Activated CD4-positive, alpha-beta T cell treated with anti-CD3 and anti-CD28 coated beads, Interleukin-2, amount 50 U/mL, for 48 hours (primary cell): Measurements from ENCODE around the gene CUL4A.
"Not testable (repeated sequence)": the region's sequence is repeated elsewhere in the genome, so short reads cannot be mapped to it uniquely, and the experiment has no call there.

Source experiments
- DNase-seq, 2 experiments: peaks; one replicate each; pipeline ENCODE4 v3.0.0-alpha.2; 2020

Gene CUL4A

DNA sequence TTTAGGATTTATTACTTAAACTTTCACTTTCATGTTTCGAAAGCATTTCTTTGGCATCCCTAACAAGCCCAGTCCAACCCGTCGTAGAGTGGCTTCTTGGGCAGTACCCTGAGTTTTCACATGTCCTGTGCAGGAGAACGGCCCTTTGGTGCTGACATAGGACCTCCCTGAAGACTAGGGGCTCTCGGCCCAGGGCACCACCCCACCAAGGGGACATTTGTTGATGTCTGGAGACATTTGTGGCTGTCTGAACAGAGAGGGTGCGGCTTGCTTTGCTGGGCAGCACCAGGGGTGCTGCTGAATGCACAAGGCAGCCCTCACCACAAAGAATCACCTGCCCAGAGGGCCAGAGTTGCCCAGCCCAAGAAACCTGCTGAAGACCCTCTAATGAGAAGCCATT lies 30.6 kb downstream of the CUL4A start:
- DNase-seq: no peak

DNA sequence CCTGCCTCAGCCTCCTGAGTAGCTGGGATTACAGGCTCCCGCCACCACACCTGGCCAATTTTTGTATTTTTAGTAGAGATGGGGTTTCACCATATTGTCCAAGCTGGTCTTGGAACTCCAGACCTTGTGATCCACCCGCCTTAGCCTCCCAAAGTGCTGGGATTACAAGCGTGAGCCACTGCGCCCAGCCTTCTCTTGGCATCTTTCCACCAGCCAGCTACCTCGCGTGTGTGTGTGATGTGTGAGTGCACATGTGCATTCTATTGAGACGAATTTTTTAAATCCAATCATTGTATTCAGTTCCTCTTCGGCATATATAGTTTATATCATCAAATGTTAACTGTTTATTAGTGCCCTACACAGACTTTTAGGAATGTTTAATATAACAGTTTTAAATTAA lies 32.2 kb downstream of the CUL4A start:
- not testable (repeated sequence) for DNase-seq

DNA sequence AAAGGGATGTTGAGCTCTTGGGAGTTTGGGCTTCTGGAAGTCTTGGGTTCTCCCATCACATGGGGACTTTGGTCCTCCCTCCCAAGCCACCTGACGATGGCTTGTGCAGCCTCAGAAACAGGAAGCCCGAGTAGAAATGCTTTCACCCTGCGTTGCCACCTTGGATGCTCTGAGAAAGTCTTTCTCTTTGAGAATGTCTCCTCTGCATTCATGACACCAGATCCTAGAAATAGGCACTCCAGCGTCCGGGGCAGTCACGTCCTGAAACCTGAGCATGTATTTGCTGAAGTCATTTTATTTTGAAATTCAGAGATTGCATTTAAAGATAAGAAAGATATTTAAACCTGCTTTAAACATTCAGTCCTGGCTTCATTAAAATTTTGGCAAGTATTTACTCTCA lies 34.4 kb downstream of the CUL4A start:
- DNase-seq: no peak

DNA sequence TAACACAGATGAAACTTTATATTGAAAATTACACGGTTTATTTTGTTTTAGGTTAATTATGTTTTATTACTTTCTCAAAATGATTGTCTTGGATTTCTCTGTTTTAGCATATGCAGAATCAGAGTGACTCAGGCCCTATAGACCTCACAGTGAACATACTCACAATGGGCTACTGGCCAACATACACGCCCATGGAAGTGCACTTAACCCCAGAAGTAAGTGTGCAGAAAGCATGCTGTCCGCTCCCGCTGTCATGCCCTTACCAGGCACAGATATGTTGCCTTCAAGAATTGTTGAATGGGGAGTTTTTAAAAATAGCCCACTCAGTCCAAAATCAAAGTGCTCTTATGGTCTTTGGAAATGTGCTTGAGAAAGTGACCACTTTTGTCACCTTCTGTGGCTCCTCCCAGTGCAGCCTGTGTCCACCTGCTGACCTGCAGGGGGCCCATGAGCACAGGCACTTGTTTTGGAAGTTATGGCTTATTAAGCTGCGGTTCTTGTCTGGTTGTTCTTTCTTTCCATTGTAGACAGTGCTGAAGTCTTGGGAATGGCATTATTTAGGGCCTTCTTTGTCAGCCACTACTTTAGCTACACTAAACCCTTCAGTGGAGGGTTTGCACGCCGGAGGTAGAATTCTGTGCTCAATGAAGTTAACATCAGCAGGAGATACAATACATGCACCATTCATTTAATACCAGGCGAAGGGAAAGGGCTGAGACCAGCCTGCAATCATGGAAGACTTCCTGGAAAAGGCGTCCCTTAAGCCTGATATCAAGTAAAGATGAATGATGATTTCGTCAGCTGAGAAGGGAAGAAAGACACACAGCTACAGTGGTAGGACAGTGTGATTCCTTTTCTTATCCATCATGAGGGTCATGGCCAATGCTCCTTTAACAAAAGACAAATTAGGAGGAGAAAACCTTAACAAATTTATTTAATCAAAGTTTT lies 36.7 kb downstream of the CUL4A start:
- DNase-seq: no peak

DNA sequence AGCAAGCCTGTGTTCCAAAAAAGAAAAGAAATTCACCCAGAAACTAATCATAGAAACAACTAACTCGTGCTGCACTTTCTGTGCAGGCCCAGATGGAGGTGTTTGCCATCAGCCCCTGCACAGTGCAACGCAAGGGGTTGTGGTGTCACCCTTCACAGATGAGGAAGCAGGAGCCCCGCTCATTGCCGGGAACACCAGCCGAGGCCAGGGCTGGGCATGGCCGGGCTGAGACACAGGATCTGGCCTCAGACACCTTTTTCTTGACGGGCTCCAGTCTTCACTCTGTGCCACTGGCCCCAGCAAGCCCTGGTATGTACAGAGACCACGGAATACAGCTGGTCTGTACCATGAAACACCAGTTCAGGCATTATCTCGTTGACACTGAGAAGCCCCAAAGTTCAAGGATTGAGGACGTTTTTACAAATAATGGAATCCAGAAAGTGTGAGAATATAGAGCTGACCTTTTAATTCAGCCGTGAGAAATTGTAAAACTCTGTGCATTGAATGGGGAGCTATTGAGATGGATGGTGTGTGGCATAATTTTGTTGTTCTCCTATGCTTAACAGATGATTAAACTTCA lies 43.2 kb downstream of the CUL4A start:
- no peak for DNase-seq

DNA sequence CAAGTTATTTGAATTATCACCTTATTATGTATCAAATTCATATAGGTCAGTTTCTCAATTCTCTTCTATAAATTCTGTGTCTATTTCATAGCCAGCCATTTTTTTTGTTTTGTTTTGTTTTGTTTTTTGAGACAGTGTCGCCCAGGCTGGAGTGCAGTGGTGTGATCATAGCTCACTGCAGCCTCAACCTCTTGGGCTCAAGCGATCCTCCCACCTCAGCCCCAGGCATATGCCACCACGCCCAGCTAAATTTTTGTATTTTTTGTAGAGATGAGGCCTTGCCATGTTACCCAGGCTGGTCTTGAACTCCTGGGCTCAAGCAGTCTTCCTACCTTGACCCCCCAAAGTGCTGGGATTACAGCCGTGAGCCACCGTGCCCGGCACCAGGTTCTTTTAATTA lies 48.5 kb downstream of the CUL4A start:
- not testable (repeated sequence) for DNase-seq

DNA sequence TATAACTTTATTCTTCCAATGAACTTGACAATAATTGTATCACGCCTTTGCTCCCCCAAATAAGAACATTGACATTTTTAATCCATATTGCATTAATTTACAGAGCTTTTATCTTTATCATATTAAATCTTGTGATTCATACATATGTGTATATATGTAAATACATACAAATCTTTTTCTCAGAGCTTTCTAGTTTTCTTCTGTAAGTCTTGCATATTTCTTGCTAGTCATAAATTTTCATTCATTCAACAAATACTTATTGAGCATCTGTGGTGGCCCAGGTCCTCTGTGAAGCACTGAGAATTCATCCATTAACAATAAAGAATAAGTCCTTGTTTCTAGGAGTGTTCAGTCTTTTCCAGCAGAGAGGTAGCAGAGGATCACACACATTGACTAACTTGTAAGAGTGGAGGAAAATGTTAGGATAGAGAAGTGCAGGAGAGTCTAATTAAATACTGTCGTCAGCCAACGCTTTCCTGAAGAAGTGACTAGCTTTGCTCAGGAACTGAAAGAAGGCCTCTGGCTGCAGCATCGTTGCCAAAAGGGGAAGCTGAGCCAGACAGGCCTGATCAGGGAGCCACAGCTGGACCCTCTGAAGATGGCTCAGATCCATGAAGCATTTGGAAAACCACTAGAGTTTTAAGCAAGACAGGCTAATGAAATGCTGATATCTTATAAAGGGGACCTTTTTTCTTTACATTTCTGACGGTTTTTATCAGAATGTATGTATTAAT lies 49.1 kb downstream of the CUL4A start:
- DNase-seq: no peak

DNA sequence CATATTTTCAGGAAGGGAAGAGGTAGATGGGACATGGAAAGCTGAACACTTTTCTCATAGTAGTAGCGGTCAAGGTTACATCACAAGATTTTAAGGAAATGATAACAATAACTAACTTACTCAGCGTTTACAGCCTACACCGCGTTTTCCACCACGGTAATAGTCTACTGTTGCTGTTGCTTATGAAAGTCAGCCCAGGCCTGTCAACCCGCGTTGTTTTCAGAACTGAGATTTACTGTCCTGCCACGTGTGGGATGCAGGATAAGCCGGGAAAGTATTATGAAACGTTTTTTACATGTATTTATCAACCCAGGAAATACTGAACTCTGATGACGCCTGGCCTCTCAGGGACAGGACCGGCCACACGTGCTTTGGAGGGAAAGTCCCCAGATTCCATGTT lies 51.6 kb downstream of the CUL4A start:
- no peak for DNase-seq

DNA sequence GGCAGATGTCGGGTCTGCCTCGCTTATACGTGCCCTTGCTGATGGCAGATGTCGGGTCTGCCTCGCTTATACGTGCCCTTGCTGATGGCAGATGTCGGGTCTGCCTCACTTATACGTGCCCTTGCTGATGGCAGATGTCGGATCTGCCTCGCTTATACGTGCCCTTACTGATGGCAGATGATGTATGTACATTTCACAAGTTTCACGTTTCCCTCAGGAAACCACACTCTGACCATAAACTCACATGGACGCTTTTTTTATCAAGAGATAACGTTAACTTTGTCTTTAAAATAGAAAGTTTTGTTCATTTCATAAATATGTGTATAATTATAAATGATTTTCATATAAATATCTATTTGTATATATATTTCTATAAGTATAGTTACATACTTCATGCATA lies 53.6 kb downstream of the CUL4A start:
- not testable (repeated sequence) for DNase-seq

DNA sequence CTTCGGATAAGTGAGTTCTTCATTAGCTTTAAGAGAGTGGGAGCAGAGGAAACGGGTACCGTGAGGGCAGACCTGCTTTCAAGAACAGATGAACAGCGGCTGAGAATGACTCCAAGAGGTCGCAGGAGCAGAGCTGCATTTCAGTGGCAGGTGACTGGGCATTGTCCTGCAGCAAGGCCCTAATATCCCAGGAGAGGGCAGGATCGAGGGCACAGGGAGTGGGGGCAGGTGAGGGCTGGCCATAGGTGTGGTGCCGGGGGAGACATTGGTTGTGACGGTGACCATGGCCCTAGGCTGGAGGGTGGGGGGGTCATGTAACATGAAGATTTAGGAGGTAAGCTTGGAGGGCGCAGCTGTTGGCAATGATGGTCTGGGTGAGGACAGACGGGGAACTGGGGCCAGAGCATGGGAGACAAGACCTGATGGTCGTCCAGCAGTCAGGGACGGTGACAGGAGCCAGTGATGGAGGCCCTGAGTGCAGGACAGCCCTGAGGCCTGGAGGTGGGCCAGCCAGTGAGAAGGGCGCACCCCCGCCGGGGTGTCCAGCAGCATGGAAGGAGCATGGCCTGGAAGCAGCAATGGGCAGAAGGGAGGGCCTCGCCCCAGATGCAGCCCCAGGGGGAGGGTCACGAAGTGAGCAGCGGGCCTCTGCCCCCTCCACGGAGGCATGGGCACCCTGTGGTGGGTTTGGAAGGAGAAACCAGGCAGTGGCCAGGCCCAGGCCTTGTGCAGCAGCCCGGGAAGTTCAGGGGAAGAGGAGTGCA lies 58.4 kb downstream of the CUL4A start:
- DNase-seq: no peak

DNA sequence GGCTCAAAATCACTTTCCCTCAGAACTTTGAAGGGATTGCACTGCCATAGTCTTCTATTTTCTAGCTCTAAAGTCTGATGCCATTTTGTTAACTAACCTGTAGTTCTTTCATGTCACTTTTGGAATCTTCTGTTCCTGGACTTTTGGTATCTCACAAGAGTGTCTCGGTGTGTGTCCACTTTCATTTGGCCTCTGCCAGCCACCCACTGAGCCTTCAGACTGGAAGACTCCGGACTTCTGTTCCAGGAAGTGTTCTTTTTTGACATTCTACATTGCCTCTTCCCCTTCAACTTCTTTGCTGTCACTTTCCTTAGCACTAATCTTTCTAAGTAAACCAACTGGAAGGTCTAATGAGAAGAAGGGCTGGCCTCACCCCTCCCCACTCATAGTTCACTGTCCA lies 62.6 kb downstream of the CUL4A start:
- DNase-seq: no peak

DNA sequence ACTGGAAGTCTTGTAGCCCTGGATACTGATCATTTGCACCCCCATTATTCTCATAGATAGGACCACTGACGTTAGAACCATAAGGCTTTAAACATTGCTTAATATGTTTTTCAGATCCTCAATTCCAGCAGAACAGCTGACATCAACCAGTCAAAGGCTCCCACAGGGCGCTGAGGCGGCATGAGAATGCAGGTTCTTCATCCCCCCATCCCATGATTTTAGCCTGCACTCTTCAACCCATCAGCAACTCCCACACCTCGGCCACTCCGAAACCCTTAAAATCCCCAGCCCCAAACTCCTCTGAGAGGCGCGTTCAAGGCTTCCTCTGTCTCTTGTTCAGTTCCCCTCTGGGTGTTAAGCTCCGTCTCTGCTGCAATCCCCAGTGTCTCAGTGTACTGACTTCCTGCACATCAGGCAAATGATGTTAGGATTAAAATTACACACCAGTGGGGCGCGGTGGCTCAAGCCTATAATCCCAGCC lies 63.3 kb downstream of the CUL4A start:
- DNase-seq: no peak

DNA sequence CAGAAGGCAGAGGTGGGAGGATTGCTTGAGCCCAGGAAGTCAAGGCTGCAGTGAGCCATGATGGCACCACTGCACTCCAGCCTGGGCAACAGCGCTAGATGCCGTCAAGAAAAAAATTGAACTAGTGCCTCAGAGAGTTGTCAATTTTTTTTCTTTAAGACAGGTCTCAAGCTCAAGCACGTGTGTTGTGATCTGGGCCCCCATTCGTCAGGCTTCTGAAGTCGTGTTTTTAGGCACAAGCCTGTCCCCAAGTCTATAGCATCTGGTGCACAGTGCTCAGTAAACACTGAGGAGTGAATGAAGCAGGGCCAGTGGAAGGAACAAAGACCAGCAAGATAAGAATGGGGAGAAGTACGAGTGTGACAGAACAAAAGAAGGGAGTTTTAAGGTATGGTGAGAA lies 63.9 kb downstream of the CUL4A start:
- DNase-seq: no peak

DNA sequence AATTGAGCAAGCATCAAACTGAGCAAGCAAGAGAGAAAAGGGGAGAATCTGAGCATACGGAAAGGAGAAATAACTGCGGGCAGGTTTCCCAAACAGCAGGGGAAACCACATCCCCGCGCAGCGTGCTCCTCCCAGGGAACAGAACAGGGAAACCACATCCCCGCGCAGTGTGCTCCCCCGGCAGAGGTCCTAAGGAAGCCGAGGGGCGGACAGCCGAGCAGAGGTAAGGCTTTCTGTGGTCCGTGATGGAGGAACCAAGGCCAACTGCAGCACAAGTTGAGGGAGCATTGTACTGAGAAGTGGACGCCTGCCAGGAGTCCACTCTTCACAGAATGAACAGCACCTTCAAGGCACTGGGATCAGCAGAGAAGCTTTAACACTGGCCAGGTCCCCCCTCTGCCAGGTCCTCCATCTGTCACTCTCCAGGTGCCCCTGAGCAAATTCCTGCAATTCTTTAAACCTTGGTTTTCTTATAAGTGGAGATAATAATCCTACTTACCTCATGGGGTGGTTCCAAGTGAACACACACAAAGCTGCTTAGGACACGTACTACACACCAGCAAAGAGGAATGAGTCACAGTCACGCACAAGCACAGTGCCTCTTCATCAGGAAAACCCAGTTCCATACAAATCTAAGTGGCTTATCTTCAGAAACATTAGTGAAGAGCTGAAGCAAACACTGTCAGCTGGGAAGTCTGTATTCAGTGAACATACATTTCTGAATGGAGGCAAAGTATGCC lies 64.6 kb downstream of the CUL4A start:
- DNase-seq: no peak

DNA sequence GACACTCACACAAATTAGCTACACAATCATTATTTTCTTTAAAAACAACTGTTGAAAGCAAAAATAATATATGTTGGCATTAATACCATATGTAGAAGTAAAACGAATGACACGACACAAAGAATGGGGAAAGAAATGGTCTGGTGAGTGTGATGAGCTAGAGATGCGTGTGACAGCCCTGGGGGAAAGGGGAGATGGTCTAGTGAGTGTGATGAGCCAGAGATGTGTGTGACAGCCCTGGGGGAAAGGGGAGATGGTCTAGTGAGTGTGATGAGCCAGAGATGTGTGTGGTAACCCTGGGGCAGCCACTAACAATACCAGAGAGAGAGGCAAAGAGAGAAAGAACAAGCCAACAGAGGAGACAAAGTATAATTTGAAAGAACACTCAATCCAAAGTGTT lies 65.3 kb downstream of the CUL4A start:
- DNase-seq: no peak

DNA sequence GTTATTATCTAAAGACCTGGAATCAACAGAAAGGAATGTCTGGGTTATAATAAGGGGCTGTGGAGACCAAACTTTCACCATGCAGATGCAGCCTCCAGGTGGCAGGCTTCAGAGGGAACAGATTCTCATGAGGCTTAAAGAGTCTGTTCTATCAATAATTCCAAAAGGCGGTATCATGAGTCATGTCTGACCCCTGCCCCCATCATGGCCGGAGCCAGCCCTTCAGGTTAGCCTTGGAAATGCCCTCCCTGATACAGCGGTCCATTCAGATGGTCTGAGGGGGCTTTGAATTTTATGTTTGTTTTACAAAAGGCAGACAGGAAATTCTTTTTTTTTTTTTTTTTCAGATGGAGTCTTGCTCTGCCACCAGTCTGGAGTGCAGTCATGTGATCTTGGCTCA lies 66.0 kb downstream of the CUL4A start:
- peak; percentile 34 to 43 for DNase-seq

DNA sequence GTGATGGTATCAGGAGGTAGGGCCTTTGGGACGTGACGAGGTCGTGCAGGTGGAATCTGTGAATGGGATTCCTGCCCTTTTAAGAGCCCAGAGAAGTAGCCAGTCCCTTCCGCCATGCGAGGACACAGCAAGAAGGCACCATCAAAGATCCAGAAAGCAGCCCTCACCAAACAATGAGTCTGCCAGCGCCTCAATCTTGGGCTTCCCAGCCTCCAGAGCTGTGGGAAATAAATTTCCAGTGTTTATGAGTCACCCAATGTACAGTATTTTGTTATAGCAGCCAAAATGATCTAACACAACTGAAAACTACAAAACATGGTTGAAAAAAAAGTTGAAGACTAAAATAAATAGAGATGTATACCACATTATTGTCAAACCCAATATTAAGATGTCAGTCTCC lies 70.7 kb downstream of the CUL4A start:
- DNase-seq: no peak

DNA sequence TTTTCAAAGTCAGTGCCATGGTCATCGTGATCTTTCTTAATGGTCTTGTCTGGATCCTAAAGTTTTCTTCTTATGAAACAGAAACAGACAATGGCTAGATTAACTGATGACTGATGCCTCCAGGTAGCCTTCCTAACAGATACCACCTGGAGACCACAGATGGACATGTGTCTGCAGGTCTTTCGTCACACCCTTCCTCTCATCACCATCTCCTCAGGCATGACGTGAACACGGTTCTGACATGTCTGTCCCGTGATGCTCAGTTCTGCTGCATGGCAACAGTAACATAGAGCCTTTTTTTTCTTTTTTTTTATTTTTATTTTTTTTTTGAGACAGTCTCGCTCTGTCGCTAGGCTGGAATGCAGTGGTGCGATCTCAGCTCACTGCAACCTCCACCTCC lies 74.5 kb downstream of the CUL4A start:
- DNase-seq: no peak

DNA sequence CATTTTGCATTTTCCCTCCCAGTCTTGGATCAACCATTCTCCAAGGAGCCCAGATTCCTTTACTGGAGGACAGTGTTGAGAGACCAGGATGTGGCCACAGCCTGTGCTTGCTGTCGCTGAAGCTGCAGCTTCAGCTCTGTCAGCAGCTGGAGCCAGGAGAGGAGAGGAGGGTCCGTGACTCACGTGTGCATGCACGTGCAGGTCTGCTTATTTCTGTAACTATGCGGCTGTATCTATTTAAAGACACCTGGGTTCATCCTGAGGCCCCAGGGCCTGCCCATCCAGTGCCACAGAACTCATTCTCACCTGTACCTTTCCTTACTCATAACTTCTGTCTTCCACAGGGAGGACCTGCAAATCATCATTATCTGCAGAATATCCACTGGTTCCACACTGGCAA lies 79.5 kb downstream of the CUL4A start:
- DNase-seq: no peak

DNA sequence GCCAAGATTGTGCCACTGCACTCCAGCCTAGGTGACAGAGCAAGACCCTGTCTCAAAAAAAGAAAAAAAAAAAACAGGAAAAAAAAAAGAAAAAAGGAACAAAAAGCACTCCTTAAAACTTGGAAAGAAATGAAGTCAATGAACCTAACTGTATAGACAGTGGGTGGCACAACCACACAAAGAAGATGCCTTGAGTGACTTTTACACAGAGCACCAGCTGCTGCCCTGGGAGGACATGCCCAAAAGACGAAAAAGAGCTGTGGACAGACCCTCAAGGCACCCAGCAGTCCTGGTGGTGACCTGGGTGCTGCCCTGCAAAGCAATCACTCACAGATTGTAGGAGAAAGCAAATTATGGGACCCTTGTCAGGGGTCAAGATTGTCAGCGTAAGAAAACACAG lies 81.7 kb downstream of the CUL4A start:
- no peak for DNase-seq

DNA sequence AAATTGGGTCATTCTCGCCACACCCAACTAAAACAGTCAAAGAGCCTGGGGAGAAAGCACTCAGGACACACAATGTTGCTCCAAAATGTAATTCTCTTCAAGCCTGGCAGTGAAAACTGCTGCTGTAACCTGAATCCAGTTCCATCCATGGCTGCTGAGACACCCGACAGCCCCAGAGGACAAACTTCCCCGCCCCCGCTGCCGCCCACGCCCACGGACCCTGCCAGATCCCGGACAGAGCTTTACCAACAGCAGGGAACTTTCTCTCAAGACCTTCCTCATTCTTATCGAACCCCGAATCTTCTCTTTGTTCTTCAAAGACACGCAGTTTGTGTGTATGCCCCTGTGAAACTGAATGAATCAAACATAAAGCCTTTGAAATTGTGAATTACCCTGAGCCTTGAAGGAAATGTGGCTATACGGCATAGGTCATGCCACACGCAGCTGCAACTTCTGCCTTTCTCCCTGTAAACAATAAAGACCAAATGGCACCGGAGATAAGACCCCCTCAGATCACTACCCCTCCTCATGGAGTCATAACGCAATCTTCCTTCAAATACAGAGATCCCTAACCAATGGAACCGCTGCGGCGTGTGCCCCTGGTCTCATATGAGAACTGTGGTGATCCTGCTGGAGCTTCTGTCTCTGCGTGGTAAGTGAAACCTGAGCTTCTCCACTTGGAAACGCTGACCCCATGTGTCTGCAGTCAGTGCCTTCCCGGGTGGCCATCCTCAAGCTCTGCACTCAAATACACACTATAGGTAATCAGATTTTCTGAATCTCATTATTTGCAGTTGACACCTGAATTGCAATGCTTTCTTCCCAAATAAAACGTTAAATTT lies 82.8 kb downstream of the CUL4A start:
- peak; percentile 30 to 31 for DNase-seq
